CD1c-positive myeloid dendritic cell (primary cell): ENCODE results near the gene ARHGEF12.
A peak's percentile ranks its signal among the peaks of the same experiment; 100 is the strongest.

Source experiments
- DNase-seq: peaks from one replicate; pipeline ENCODE4 v3.0.0-alpha.2; 2016; ENCODE audit errors: extremely low spot score

ARHGEF12 gene

GRCh38 chr11:120335908-120336640, at the start of gene ARHGEF12:
TSS of gene ARHGEF12 (plus strand) at chr11:120336413. CDS start at chr11:120337244, 831 bp downstream.
- DNase-seq = peak; percentile 85

GRCh38 chr11:120288021-120288420, 48.2 kb upstream of the ARHGEF12 start:
- DNase-seq = no peak

- DNase-seq = peak; percentile 31
Observed at GRCh38 chr11:120289426-120289825, 46.8 kb upstream of the ARHGEF12 start.

- DNase-seq = no peak
Observed at GRCh38 chr11:120290956-120291355, 45.3 kb upstream of the ARHGEF12 start.

- DNase-seq = no peak
Observed at GRCh38 chr11:120293038-120293800, 43.0 kb upstream of the ARHGEF12 start.

GRCh38 chr11:120294096-120294495, 42.1 kb upstream of the ARHGEF12 start:
- no peak for DNase-seq

- DNase-seq = no peak
Observed at GRCh38 chr11:120295099-120295498, 41.1 kb upstream of the ARHGEF12 start.

- DNase-seq = no peak
Observed at GRCh38 chr11:120296554-120296953, 39.7 kb upstream of the ARHGEF12 start.

- DNase-seq = no peak
Observed at GRCh38 chr11:120298461-120298860, 37.8 kb upstream of the ARHGEF12 start.

GRCh38 chr11:120302001-120302805, 34.0 kb upstream of the ARHGEF12 start:
- DNase-seq = no peak

GRCh38 chr11:120303004-120303637, 33.1 kb upstream of the ARHGEF12 start:
- peak; percentile 75 for DNase-seq

GRCh38 chr11:120304526-120304925, 31.7 kb upstream of the ARHGEF12 start:
- DNase-seq = peak; percentile 57

GRCh38 chr11:120305286-120305685, 30.9 kb upstream of the ARHGEF12 start:
- DNase-seq = no peak

GRCh38 chr11:120306519-120307242, 29.5 kb upstream of the ARHGEF12 start:
- DNase-seq = no peak

- DNase-seq = no peak
Observed at GRCh38 chr11:120307476-120307875, 28.7 kb upstream of the ARHGEF12 start.

- DNase-seq = no peak
Observed at GRCh38 chr11:120308081-120308480, 28.1 kb upstream of the ARHGEF12 start.

- DNase-seq = no peak
Observed at GRCh38 chr11:120310870-120311269, 25.3 kb upstream of the ARHGEF12 start.

GRCh38 chr11:120314861-120315260, 21.4 kb upstream of the ARHGEF12 start:
- no peak for DNase-seq

- DNase-seq = no peak
Observed at GRCh38 chr11:120316880-120317688, 19.1 kb upstream of the ARHGEF12 start.
